Thymus (tissue), 11 donors: Measurements from ENCODE around the gene CCNA2. TPM values are rescaled to one million over a fixed set of nuclear protein-coding genes. Genes with fewer than 3 reads are reported as not detected.

Source experiments
- DNase-seq, 9 donors: peaks; one replicate each; pipeline ENCODE4 v3.0.0-alpha.2; 2013; ENCODE audit warnings: low spot score in 9 of 9, low read depth in 6 of 9, missing footprints in 1 of 9
- H3K27ac ChIP-seq, 2 donors: one replicate each; pipeline ENCODE4 v1.5.1; 2013; ENCODE audit warnings: control low read depth in 1 of 2, low read depth in 1 of 2, low read length in 1 of 2, mild to moderate bottlenecking in 1 of 2, moderate library complexity in 1 of 2
- H3K27me3 ChIP-seq, 2 donors: one replicate each; pipeline ENCODE4 v1.5.1; 2013; ENCODE audit warnings: low read length in 1 of 2; ENCODE audit not compliant: control insufficient read depth in 2 of 2, insufficient read depth in 1 of 2
- H3K36me3 ChIP-seq, 2 donors: one replicate each; pipeline ENCODE4 v1.5.1; 2013; ENCODE audit warnings: low read length in 1 of 2, mild to moderate bottlenecking in 1 of 2, moderate library complexity in 1 of 2; ENCODE audit not compliant: control insufficient read depth in 2 of 2, insufficient read depth in 2 of 2
- H3K4me1 ChIP-seq, 2 donors: one replicate each; pipeline ENCODE4 v1.5.1; 2013; ENCODE audit warnings: low read length in 2 of 2; ENCODE audit not compliant: control insufficient read depth in 2 of 2, insufficient read depth in 2 of 2
- H3K4me3 ChIP-seq, 2 donors: one replicate each; pipeline ENCODE4 v1.5.1; 2013; ENCODE audit warnings: low read length in 2 of 2, control low read depth in 1 of 2, mild to moderate bottlenecking in 1 of 2
- H3K9me3 ChIP-seq, 2 donors: one replicate each; pipeline ENCODE4 v1.5.1; 2013; ENCODE audit warnings: low read length in 1 of 2, mild to moderate bottlenecking in 1 of 2; ENCODE audit not compliant: control insufficient read depth in 2 of 2, insufficient read depth in 1 of 2
- WGBS: extraction: QIAGEN DNeasy Blood & Tissue Kit; methylation state at CpG from one replicate; pipeline ENCODE4 v1.1.7; 2013; 5-methylcytosine and 5-hydroxymethylcytosine counted together
- polyA plus RNA-seq: library from polyadenylated mRNA; stranded (reverse); fragments of 200-250 nt; gene quantifications from one replicate; pipeline ENCODE4 v1.2.3, GENCODE V29; 2013
- total RNA-seq: library from RNA; stranded (reverse); fragments of 120-200 nt; gene quantifications from one replicate; pipeline ENCODE4 v1.2.4, GENCODE V29; 2013
- donor health status: healthy.

Gene CCNA2
- total and polyA plus RNA-seq, 2 donors = 8.8 to 76.3 TPM

DNA sequence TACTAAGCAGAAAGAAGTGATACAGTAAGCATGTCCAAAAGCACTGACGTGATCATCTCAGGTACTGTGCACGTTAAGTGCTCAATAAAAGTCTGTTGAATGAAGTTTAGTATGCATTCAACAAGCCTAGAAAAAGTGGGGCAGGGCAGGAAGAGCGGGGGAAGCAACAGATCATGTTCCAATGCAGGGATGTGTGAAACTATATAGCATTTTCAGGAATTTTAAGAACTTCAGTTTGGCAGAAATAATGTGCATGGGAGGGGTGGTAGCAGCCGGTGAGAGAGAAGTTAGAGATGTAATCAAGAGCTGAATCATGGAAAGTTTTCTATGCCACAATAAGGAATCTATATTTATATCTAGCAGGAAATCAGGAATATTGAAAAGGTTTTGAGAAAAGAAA lies 19.2 kb upstream of the CCNA2 start:
- Histone ChIP-seq H3K27ac (no peak overlapping the region), H3K27me3 (no peaks in the 10 kb centered on the region), H3K9me3 (no peaks in the 10 kb centered on the region), H3K4me1 (no peaks in the 10 kb centered on the region), H3K4me3 (no peak overlapping the region), H3K36me3 (peaks cover 9 to 13% of the 10 kb centered on the region in 2 donors)
- no peak for DNase-seq
- 98% methylated on average over 4 of the region's 4 CpGs for WGBS

DNA sequence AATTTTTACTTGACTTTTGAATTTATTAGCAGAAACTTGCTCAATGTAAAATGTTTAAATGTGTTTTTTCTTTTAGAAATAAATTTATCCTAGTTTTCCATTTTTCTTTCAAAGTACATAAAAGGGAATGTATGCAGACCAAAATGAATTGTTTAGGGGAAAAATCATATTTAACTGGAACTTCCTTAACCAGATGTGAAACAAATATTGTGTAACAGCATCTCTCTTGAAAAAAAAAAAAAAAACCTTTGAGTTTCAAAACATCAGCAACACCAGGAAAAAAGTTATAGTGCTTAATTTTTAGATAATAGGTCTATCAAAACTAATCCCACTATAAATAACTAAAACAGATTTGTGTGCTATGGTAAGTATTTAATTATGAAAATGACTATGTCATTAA lies 14.5 kb upstream of the CCNA2 start:
- Histone ChIP-seq H3K4me3 (no peak overlapping the region), H3K27ac (no peak overlapping the region), H3K4me1 (no peaks in the 10 kb centered on the region), H3K9me3 (no peaks in the 10 kb centered on the region), H3K36me3 (peaks cover 1 to 9% of the 10 kb centered on the region in 2 donors), H3K27me3 (no peaks in the 10 kb centered on the region)
- no peak for DNase-seq

DNA sequence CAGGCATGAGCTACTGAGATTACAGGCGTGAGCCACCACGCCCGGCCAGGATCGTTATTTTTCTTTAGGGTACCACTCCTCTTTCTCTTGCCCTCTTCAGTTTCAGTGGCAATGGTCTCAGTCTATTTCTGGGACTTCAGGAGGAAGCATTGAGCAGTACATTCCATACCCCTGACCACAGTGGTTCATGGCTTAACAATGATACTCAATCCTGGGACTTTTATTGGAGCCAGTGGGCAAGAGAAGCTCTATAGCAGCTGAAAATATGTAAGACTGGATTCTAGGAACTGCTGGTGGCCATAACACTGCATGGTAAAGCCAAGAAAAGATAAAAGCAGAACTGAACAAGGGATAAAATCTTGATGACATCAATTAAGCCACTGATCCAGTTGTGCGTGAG lies 5.8 kb upstream of the CCNA2 start:
- no peaks in the 10 kb centered on the region for H3K4me1 ChIP-seq
- H3K27ac ChIP-seq = no peak overlapping the region
- H3K4me3 ChIP-seq = no peak overlapping the region
- no peaks in the 10 kb centered on the region for H3K27me3 ChIP-seq
- no peak for DNase-seq
- no peaks in the 10 kb centered on the region for H3K9me3 ChIP-seq
- H3K36me3 ChIP-seq = peaks cover 0 to 5% of the 10 kb centered on the region in 2 donors
- WGBS = 98% methylated on average over 5 of the region's 5 CpGs

DNA sequence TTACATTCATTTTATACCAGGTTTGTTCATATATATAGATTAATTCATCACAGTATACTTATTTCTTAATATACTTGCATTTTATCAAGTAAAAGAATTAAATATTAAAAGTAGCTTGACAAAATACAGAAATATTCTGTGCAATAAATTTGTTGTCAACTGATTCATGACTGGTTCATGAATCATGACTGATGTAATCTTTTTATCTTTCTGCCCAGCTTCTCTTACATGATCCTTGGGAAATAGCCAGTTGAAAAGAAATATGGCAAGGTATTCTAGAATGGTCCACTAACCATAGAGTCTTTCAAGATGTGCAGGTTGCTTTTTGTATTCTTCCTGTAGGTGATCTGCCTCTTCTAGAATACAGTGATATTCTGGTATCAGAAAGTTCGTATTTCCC lies 4.2 kb upstream of the CCNA2 start:
- Histone ChIP-seq H3K27ac (no peak overlapping the region), H3K36me3 (peaks cover 0 to 2% of the 10 kb centered on the region in 2 donors), H3K9me3 (no peaks in the 10 kb centered on the region), H3K27me3 (no peaks in the 10 kb centered on the region), H3K4me3 (no peak overlapping the region), H3K4me1 (peaks cover 0 to 1% of the 10 kb centered on the region in 2 donors)
- no peak for DNase-seq
- 100% methylated on average over 1 of the region's 1 CpG for WGBS

DNA sequence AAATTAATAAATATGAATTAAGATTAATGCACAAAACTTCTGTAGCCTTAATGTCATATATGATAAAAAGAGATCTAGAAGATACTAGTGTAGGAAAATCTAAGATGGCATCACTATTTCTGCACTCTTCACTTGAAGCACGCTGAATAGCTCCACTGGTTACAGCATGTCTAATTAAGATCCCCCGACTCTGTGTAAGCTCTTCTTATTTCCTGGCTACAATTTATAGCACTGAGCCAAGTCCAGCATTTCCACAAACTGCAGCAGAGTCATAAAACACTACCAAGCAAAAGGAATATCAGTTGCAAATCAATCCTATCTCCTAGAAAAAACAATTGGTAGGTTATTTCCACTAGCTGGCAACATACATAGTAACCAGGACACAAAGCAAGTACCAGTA lies 1.3 kb upstream of the CCNA2 start:
- no peak overlapping the region for H3K27ac ChIP-seq

DNA sequence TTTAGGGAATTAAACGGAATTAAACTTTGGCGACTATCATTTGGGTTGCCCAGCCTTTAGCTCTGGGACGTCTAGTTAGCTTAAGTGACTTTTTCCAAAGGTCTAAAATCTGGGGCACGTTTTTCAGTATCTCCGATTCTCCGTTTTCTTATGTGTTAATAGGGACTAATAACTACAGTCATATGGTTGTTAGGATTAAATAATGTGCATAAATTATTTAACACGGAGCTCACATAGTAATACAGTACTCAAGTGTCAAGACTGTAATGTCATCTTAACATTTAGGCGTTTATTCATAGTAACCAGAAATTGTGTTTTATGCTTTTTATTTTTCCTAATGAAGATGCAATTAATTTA lies 466 bp upstream of the CCNA2 start:
- H3K36me3 ChIP-seq = peaks cover 5 to 26% of the 10 kb centered on the region in 2 donors
- H3K4me3 ChIP-seq = peak overlapping the region; percentile 79 to 81
- peak overlapping the region; percentile 52 to 54 for H3K27ac ChIP-seq
- DNase-seq = no peak
- 11% methylated on average over 8 of the region's 8 CpGs for WGBS
- no peaks in the 10 kb centered on the region for H3K9me3 ChIP-seq
- no peaks in the 10 kb centered on the region for H3K27me3 ChIP-seq
- H3K4me1 ChIP-seq = peaks cover 0 to 8% of the 10 kb centered on the region in 2 donors

More for the DNA sequence above, 1.3 kb upstream of the CCNA2 start:
- H3K36me3 ChIP-seq = peaks cover 0 to 19% of the 10 kb centered on the region in 2 donors
- H3K4me1 ChIP-seq = peaks cover 0 to 8% of the 10 kb centered on the region in 2 donors
- no peaks in the 10 kb centered on the region for H3K27me3 ChIP-seq
- no peak for DNase-seq
- no peak overlapping the region for H3K4me3 ChIP-seq
- 55% methylated on average over 2 of the region's 2 CpGs for WGBS
- H3K9me3 ChIP-seq = no peaks in the 10 kb centered on the region

DNA sequence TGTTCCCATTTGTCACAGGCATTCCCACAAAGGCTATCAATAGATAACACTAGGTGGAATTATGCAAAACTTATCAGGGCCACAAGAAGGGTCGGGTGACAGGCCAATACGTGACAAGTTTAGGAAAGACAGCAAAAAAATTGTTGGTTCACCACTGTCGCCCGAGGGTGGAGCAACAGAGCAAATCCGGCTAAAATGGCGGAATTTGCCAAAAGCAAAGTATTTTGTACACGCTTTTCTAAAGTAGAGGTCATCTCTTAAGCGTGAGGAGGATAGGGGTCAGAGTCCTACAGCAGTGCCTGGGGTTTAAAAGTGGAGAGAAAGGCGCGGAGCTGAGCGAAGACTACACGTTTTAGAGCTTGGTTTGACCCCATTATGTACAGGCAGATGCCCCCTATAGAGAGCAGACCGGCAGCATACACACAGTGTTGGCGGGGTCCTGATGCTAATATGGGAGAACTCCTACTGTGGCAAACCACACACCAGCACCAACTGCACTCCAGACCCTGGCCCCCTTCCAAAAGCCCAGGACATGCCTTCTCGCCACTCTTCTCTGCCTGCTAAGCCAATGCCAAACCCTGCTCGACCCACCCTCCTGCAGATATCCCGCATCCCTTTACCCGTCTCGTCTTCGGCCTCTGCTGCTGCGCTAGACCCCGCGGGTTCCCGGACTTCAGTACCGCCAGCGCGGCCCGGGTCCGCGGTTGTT lies 733 bp downstream of the CCNA2 start:
- Histone ChIP-seq H3K9me3 (no peaks in the 10 kb centered on the region), H3K27ac (peak overlapping the region; percentile 5 to 88), H3K4me3 (peak overlapping the region; percentile 79 to 81), H3K27me3 (no peaks in the 10 kb centered on the region), H3K36me3 (peaks cover 6 to 38% of the 10 kb centered on the region in 2 donors), H3K4me1 (peaks cover 0 to 8% of the 10 kb centered on the region in 2 donors)
- under 1% methylated on average over 30 of the region's 30 CpGs for WGBS
- DNase-seq = peak in 4 of 9 donors; percentile 23 to 65 (median 40)

DNA sequence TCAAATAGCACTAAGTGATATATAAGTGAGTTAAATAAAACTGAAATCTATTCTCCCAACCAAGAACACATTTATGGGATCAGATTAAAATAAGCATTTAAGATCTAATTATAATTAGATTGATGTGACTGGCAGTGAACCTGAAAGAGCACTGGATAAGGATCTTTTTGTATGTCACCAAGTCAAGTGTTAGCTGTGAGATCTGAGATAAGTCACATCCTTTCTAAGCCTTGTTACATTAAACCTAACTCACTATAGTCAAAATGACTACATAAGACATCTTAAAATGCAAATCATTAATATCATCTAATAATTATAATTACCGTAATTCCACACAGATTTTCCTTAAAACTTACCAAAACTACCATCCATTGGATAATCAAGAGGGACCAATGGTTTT lies 1.6 kb downstream of the CCNA2 start:
- DNase-seq = peak in 1 of 9 donors; percentile 25
- Histone ChIP-seq H3K27me3 (no peaks in the 10 kb centered on the region), H3K4me1 (peaks cover 0 to 8% of the 10 kb centered on the region in 2 donors), H3K4me3 (peak overlapping the region; percentile 79 to 81), H3K36me3 (peaks cover 10 to 43% of the 10 kb centered on the region in 2 donors), H3K27ac (peak overlapping the region in 1 of 2 donors; percentile 88), H3K9me3 (no peaks in the 10 kb centered on the region)
- WGBS = 96% methylated on average over 1 of the region's 1 CpG

DNA sequence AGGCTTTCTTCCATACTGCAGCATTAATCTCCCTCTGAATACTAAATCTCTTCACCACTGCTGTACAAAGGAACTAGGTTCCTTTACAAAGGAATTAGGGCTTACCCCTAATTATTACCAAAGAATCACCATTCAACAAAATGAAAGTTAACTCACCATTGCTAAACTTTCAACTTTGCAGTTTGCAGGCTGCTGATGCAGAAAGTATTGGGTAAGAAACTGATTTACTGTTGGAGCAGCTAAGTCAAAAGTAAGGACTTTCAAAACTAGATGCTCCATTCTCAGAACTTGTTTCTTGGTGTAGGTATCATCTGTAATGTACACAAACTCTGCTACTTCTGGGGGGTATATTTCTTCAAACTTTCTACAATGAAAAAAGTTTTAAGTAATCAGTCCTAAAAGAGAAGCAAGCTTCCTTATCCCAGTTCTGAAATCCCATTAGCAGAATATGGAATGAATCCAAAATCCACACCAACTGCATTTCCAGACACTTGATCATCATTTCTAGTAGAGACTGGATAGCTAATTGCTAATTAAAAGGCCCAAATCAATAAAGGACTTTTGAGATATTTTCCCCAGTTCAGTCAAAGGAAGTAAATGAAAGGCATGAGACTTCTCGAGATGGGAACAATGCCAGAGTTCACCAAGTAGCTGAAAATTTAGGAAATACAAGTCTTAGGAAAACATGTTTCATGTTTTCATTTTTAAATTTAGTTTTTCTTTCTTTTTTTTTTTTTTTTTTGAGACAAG lies 4.3 kb downstream of the CCNA2 start:
- 55% methylated on average over 1 of the region's 1 CpG for WGBS
- DNase-seq = no peak
- no peaks in the 10 kb centered on the region for H3K9me3 ChIP-seq
- peaks cover 10 to 68% of the 10 kb centered on the region in 2 donors for H3K36me3 ChIP-seq
- no peak overlapping the region for H3K4me3 ChIP-seq
- no peak overlapping the region for H3K27ac ChIP-seq
- H3K4me1 ChIP-seq = peaks cover 0 to 8% of the 10 kb centered on the region in 2 donors
- H3K27me3 ChIP-seq = no peaks in the 10 kb centered on the region
